GM12891 (cell line): Measurements from ENCODE around the gene ACP2.
A peak's percentile ranks its signal among the peaks of the same experiment; 100 is the strongest.

ENCODE experiments used
- DNase-seq: peaks from one replicate; pipeline ENCODE4 v3.0.0; 2011; ENCODE audit warnings: low spot score; ENCODE audit not compliant: insufficient read length
- FAIRE-seq: peaks from 2 replicates; lab custom pipeline; 2011; peaks lifted over from hg19 to GRCh38; lab: Jason Lieb, UNC
- PAX5 ChIP-seq: IDR thresholded peaks from 2 replicates; pipeline ENCODE4 v1.6.1; 2011; ENCODE audit warnings: low read length, moderate library complexity, mild to moderate bottlenecking; ENCODE audit not compliant: insufficient read depth, severe bottlenecking
- POLR2A ChIP-seq: IDR thresholded peaks from 2 replicates; pipeline ENCODE4 v1.6.1; 2011; ENCODE audit warnings: low read depth, low read length, control low read depth
- POLR2AphosphoS5 ChIP-seq: IDR thresholded peaks from 2 replicates; pipeline ENCODE4 v1.6.1; 2011; ENCODE audit warnings: low read depth, low read length, control low read depth
- POU2F2 ChIP-seq: IDR thresholded peaks from 2 replicates; pipeline ENCODE4 v1.6.1; 2011; ENCODE audit warnings: low read depth, mild to moderate bottlenecking, control low read depth, low read length, moderate library complexity
- SPI1 ChIP-seq: IDR thresholded peaks from 2 replicates; pipeline ENCODE4 v1.6.1; 2011; ENCODE audit warnings: low read depth, low read length, control low read depth
- TAF1 ChIP-seq: IDR thresholded peaks from 2 replicates; pipeline ENCODE4 v1.6.1; 2011; ENCODE audit warnings: low read depth, low read length, control low read depth

The ACP2 gene

DNA sequence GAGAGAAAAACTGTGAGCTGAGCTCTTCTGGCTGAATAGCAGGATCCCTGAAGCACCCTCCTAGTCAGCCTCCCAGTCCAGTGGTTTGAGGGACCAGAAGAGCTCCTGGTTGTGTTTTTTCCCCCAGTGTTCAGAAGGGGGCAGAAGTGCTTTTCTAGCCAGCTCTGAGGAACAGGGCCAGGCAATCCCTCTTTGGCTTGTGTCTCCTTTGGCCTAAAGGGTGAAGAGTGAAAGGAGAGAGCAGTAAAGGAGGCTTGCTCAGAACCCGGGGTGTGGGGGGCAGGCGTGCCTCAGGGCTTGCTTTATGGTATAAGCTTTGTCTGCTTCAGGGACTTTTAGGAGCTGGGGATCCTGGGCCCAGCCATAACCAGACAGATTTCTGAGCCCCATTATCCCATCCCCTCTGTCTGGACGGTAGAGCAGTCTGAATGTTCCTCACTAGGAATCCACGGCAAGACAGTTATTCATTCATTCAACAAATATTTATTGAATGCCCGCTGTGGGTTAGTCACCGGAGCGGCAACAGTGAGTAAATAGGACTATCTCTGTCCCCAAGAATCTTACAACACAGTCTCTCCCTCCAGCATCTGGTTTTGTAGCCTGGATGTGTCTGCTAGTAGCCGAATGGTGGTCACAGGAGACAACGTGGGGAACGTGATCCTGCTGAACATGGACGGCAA is 14.5 kb downstream of the ACP2 start:
- DNase-seq (no peak), FAIRE-seq (no peak)
- TF ChIP-seq POU2F2 (no peak), SPI1 (no peak), POLR2A (no peak), POLR2AphosphoS5 (no peak), TAF1 (no peak), PAX5 (no peak)

DNA sequence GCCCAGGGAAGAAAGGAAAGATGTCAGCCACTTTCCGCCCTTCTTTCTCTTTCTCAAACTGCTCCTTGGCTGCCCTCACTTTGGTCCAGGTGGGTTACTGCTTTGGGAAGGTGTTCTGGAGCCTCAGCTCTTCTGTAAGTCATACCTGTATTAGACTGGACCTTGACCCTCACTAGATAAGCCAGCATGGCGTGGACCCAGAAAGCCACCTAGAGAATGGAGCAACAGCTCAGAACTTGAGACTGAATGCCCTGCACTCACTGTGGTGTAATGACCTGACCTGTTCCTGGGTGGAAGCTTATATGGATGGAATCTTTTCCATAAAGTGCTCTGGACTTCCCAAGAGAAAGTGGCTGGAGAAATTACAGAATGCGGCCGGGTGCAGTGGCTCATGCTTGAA is 15.6 kb downstream of the ACP2 start:
- no peak for TF ChIP-seq TAF1
- no peak for TF ChIP-seq POLR2AphosphoS5
- TF ChIP-seq SPI1: no peak
- TF ChIP-seq PAX5: no peak
- TF ChIP-seq POU2F2: no peak
- TF ChIP-seq POLR2A: no peak
- no peak for FAIRE-seq
- DNase-seq: no peak

DNA sequence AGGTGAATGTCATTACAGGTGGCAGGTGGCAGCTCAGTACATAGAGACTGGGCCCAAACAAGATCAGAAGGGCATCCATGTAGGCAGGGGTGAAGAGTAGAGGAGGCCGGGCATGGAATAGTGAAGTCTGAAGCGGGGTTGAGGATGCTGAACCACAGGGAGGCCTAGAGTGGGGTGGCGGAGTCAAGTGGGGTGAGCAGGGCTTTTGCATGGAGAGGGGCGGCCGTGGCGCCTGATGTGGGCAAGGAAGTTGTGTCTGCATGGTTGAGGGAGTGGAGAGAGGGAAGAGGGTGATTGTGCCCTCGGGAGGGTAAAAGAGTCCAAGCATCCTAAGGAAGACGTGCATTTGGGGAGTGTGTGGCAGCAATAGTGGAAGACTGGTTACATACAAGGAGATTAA is 19.5 kb downstream of the ACP2 start:
- DNase-seq (no peak), FAIRE-seq (no peak)
- peak; percentile 47; the same call in 1 of the 2 replicates for TF ChIP-seq POLR2A
- TF ChIP-seq TAF1: no peak

DNA sequence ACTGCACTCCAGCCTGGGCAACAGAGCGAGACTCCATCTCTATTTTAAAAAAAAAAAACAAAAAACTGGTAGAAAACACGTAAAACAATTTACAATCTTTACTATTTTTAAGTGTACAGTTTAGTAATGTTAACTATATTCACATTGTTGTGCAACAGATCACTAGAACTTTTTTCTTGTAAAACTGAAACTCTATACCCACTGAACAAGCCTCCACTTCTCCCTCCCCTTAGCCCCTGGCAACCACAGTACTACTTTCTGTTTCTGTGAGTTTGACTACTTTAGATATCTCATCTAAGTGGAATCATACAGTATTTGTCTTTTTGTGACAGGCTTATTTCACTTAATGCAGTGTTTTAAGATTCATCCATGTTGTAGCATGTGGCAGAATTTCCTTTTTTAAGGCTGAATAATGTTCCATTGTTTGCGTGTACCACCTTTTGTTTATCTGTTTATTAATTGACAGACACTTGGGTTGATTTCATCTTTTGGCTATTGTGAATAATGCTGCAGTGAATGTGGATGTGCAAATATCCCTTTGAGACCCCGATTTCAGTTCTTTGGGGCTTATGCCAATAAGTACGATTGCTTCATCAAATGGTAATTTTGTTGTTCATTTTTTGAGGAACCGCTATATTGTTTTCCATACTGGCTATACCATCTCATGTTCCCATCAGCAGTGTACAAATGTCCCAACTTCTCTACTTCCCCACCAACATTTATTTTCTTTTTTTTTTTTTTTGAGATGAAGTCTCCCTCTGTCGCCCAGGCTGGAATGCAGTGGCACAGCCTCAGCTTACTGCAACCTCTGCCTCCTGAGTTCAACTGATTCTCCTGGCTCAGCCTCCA is 22.8 kb downstream of the ACP2 start:
- no peak for TF ChIP-seq POLR2AphosphoS5
- TF ChIP-seq SPI1: peak; percentile 32; the same call in 1 of the 2 replicates
- peak; percentile 84 for FAIRE-seq
- DNase-seq: no peak

DNA sequence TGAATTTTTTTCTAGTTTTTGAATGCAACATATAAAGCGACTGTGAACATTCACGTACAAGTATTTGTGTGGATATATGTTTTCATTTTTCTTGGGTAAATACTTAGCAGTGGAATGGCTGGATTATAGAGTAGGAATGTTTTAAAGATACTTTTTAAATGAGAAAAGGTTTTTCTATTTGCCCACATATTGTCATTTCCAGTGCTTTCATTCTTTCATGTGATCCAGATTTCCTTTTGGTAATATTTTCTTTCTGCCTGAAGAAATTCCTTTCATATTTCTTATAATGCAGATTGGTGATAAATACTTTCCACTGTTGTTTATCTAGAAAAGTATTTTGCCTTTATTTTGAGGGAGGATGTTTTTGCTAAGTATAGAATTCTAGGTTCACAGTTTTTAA is 25.9 kb downstream of the ACP2 start:
- TF ChIP-seq TAF1 (no peak), POU2F2 (no peak)
- DNase-seq: no peak
- FAIRE-seq: no peak

DNA sequence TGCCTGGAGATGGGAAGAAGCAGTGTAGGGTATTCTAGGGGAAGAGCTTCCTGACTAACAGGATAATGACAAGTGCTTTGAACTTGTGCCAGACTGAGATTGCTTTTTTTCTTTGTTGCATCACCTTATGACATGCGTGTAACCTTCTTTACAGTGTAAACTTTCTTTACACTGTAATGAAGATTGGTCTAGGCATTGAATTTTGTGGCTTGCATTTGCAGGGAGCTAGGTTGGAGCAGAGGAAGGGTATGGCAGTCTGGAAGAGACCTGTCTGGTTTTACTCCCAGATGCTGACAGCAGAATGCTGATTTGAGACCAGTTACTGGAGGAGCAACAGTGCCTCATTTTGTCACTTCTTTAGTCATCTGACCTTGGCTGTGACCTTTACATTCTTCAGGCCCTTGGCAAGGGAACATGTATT is 28.2 kb downstream of the ACP2 start:
- FAIRE-seq (no peak), DNase-seq (no peak)
- TF ChIP-seq POU2F2: no peak
- TF ChIP-seq TAF1: no peak
- TF ChIP-seq POLR2A: no peak
- TF ChIP-seq POLR2AphosphoS5: no peak
- no peak for TF ChIP-seq SPI1
- TF ChIP-seq PAX5: no peak

DNA sequence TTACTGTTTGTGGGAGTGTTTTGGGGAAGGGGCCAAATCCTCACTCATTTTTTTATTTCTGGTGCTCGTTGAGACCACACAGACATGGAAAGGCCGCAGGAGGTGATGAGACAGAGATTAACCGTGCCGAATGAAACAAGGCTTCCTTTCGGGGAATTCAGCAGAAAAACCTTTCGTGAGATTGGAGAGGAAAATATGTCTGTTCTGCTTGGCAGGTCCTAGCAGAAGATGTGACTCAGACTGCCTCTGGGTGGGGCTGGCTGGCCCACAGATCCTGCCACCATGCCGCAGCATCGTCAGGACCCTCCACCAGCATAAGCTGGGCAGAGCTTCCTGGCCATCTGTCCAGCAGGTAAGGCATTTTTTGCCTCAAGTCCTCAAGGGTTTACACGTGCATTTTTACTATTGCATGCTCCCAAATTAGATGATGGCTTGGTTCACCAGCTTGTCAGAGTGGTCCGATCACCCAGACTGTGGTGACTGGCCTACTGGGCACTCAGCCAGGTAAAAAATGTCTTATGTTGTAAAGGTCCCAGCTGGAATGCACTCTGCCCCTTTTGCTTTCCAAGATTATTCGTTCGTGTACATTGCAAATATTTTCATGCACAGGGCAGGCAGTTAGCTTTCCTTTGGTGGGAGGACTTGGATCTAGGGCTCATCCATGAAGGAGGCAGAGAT is 32.4 kb downstream of the ACP2 start:
- DNase-seq (no peak), FAIRE-seq (peak; percentile 90)
- TF ChIP-seq POU2F2 (no peak), POLR2A (peak; percentile 32; the same call in 1 of the 2 replicates), PAX5 (peak; percentile 51)

DNA sequence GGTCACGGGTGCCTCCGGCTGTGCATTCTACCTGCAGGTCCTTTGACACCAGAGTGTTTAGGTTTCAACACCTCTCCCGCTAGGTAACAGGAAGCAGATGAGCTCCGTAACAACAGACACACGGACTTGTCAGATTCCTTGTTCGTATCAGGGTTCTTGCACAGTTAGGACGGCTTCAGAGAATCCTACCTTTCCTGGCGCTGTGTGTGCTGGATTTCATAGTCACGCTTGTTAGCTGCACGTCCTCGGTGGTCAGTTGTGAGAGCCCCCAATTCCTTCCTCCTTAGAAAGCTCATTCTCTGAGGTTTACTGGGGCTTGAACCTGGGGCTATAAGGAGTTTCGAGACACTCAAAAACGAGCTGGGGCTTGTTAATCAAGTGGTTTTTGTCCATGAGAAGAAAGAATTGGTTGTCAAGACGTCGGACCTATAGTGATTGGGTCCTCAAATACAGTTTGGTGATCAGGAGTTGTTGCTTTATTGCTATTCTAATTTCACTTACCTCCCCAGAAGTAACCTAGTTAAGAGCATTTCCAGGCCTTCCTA is 33.2 kb downstream of the ACP2 start:
- DNase-seq (no peak), FAIRE-seq (no peak)
- no peak for TF ChIP-seq SPI1
- peak; percentile 84; the same call in 1 of the 2 replicates for TF ChIP-seq POLR2AphosphoS5
- peak; percentile 45; the same call in 1 of the 2 replicates for TF ChIP-seq POLR2A

DNA sequence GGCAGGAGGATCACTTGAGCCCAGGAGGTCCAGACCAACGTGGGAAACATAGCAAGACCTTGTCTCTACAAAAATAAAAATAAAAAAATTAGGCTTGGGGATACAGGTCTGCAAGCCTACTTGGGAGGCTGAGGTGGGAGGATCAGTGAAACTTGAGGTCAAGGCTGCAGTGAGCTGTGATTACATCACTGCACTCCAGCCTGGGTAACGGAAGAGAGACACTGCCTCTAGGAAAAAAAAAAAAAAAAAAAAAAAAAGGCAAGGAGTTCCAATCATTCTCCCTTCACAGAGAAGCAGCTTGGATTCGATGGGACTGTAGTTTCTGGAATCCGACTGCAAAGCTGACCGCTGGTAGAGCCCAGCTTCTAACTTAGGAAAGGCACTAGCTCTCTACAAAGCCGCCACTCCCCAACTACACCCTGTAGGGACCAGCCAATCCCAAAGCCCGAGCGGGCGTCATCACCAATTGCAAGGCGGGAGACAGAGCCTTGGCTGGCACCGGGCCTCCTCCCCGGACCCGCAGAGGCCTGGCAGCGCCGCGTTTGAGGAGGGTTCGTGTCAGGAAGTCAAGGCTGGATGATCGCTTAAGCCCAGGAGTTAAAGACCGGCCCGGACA is 34.6 kb downstream of the ACP2 start:
- FAIRE-seq (peak; percentile 64), DNase-seq (peak; percentile 65)
- no peak for TF ChIP-seq PAX5
